ENCODE measurements around the gene FKBP2.

Gene FKBP2

DNA sequence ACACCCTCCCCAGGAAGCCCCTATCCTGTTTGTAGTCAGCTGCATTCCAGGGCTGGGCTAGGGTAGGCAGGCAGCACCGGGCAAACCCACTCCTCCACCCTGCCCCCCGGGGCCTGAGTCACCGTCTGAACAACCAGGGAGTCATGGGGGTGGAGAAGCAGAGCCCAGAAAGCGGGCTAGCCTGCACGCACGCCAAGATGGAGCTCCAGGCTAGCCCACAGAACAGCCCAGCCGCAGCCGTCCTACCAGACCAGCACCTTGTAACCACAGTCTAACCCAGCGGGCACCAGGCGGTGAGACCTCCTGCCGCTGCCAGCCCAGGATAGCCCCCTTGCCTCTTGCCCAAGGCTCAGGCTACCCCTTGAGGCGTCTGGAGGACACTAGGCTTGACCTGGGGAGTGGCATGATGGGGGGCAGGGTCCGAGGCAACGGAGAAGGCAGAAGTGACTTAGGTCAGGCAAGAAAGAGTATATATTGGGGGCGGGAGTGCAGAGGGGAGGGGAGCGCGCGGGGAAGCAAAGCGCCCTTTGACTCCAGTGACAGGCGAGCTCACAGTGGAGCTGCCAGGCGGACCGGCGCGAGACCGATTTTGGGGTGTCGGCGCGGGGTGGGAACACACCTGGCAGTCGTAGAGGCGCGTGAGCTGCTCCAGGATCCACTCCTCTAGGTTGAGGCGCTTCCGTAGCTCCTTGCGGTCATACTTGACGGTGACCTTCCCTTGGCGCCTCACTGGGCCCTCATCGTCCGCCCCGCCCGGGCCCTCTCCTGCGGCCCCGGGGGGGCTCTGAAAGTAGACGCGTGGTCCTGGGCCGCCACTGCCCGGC lies 5.1 kb downstream of the FKBP2 start (continued):
- no peak for TF ChIP-seq ZNF510 (tag by site-specific recombination; IDR thresholded peaks at IDR 0.05; ENCODE audit: insufficient replicate concordance)
- TF ChIP-seq KLF8 (tag by site-specific recombination; IDR thresholded peaks at IDR 0.05) = peak; percentile 83
- TF ChIP-seq ZNF341 (tag by site-specific recombination; IDR thresholded peaks at IDR 0.05; ENCODE audit: low read depth) = peak; percentile 80
- peak; percentile 33; the same call in 1 of the 2 replicates for TF ChIP-seq SP3 (tag by site-specific recombination; IDR thresholded peaks at IDR 0.05)
- TF ChIP-seq ZNF677 (tag by site-specific recombination; IDR thresholded peaks at IDR 0.05) = no peak
- TF ChIP-seq, protein P1, sequence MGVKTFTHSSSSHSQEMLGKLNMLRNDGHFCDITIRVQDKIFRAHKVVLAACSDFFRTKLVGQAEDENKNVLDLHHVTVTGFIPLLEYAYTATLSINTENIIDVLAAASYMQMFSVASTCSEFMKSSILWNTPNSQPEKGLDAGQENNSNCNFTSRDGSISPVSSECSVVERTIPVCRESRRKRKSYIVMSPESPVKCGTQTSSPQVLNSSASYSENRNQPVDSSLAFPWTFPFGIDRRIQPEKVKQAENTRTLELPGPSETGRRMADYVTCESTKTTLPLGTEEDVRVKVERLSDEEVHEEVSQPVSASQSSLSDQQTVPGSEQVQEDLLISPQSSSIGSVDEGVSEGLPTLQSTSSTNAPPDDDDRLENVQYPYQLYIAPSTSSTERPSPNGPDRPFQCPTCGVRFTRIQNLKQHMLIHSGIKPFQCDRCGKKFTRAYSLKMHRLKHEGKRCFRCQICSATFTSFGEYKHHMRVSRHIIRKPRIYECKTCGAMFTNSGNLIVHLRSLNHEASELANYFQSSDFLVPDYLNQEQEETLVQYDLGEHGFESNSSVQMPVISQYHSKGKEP (tag by site-specific recombination; IDR thresholded peaks at IDR 0.05) = no peak
- TF ChIP-seq ZNF514 (tag by site-specific recombination; IDR thresholded peaks at IDR 0.05) = no peak
- TF ChIP-seq ZNF311 (tag by site-specific recombination; IDR thresholded peaks at IDR 0.05; ENCODE audit: borderline replicate concordance) = no peak
- TF ChIP-seq EGR2 (tag by site-specific recombination; IDR thresholded peaks at IDR 0.05; ENCODE audit: low read depth) = peak; percentile 48; the same call in 1 of the 2 replicates
- TF ChIP-seq, protein P2, sequence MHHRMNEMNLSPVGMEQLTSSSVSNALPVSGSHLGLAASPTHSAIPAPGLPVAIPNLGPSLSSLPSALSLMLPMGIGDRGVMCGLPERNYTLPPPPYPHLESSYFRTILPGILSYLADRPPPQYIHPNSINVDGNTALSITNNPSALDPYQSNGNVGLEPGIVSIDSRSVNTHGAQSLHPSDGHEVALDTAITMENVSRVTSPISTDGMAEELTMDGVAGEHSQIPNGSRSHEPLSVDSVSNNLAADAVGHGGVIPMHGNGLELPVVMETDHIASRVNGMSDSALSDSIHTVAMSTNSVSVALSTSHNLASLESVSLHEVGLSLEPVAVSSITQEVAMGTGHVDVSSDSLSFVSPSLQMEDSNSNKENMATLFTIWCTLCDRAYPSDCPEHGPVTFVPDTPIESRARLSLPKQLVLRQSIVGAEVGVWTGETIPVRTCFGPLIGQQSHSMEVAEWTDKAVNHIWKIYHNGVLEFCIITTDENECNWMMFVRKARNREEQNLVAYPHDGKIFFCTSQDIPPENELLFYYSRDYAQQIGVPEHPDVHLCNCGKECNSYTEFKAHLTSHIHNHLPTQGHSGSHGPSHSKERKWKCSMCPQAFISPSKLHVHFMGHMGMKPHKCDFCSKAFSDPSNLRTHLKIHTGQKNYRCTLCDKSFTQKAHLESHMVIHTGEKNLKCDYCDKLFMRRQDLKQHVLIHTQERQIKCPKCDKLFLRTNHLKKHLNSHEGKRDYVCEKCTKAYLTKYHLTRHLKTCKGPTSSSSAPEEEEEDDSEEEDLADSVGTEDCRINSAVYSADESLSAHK (tag by site-specific recombination; IDR thresholded peaks at IDR 0.05) = no peak
- TF ChIP-seq, protein P3, sequence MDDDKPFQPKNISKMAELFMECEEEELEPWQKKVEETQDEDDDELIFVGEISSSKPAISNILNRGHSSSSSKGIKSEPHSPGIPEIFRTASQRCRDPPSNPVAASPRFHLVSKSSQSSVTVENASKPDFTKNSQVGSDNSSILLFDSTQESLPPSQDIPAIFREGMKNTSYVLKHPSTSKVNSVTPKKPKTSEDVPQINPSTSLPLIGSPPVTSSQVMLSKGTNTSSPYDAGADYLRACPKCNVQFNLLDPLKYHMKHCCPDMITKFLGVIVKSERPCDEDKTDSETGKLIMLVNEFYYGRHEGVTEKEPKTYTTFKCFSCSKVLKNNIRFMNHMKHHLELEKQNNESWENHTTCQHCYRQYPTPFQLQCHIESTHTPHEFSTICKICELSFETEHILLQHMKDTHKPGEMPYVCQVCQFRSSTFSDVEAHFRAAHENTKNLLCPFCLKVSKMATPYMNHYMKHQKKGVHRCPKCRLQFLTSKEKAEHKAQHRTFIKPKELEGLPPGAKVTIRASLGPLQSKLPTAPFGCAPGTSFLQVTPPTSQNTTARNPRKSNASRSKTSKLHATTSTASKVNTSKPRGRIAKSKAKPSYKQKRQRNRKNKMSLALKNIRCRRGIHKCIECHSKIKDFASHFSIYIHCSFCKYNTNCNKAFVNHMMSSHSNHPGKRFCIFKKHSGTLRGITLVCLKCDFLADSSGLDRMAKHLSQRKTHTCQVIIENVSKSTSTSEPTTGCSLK (tag by site-specific recombination; IDR thresholded peaks at IDR 0.05) = no peak
- TF ChIP-seq ZBTB17 (tag by site-specific recombination; IDR thresholded peaks at IDR 0.05) = peak; percentile 54
- peak; percentile 51 for TF ChIP-seq ZFHX2 (tag by site-specific recombination; conservative IDR thresholded peaks at IDR 0.05)
- TF ChIP-seq ZNF433 (tag by site-specific recombination; IDR thresholded peaks at IDR 0.05; ENCODE audit: low read depth) = no peak
- TF ChIP-seq BCL11A (tag by site-specific recombination; IDR thresholded peaks at IDR 0.05; ENCODE audit: low read depth) = peak; percentile 57; the same call in 1 of the 2 replicates
- TF ChIP-seq ZNF600 (tag by site-specific recombination; IDR thresholded peaks at IDR 0.05) = peak; percentile 73; the same call in 1 of the 2 replicates
- TF ChIP-seq, protein P4, sequence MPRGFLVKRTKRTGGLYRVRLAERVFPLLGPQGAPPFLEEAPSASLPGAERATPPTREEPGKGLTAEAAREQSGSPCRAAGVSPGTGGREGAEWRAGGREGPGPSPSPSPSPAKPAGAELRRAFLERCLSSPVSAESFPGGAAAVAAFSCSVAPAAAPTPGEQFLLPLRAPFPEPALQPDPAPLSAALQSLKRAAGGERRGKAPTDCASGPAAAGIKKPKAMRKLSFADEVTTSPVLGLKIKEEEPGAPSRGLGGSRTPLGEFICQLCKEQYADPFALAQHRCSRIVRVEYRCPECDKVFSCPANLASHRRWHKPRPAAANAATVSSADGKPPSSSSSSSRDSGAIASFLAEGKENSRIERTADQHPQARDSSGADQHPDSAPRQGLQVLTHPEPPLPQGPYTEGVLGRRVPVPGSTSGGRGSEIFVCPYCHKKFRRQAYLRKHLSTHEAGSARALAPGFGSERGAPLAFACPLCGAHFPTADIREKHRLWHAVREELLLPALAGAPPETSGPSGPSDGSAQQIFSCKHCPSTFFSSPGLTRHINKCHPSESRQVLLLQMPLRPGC (tag by site-specific recombination; IDR thresholded peaks at IDR 0.05) = peak; percentile 33; the same call in 1 of the 2 replicates
- 0 out of 2 replicates have a peak, but pooled peaks have one; percentile 36 for TF ChIP-seq ZSCAN30 (tag by site-specific recombination; IDR thresholded peaks at IDR 0.05)
- TF ChIP-seq, protein P5, sequence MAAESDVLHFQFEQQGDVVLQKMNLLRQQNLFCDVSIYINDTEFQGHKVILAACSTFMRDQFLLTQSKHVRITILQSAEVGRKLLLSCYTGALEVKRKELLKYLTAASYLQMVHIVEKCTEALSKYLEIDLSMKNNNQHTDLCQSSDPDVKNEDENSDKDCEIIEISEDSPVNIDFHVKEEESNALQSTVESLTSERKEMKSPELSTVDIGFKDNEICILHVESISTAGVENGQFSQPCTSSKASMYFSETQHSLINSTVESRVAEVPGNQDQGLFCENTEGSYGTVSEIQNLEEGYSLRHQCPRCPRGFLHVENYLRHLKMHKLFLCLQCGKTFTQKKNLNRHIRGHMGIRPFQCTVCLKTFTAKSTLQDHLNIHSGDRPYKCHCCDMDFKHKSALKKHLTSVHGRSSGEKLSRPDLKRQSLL (tag by site-specific recombination; IDR thresholded peaks at IDR 0.05) = no peak
- TF ChIP-seq, protein P6, sequence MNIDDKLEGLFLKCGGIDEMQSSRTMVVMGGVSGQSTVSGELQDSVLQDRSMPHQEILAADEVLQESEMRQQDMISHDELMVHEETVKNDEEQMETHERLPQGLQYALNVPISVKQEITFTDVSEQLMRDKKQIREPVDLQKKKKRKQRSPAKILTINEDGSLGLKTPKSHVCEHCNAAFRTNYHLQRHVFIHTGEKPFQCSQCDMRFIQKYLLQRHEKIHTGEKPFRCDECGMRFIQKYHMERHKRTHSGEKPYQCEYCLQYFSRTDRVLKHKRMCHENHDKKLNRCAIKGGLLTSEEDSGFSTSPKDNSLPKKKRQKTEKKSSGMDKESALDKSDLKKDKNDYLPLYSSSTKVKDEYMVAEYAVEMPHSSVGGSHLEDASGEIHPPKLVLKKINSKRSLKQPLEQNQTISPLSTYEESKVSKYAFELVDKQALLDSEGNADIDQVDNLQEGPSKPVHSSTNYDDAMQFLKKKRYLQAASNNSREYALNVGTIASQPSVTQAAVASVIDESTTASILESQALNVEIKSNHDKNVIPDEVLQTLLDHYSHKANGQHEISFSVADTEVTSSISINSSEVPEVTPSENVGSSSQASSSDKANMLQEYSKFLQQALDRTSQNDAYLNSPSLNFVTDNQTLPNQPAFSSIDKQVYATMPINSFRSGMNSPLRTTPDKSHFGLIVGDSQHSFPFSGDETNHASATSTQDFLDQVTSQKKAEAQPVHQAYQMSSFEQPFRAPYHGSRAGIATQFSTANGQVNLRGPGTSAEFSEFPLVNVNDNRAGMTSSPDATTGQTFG (tag by site-specific recombination; IDR thresholded peaks at IDR 0.05; ENCODE audit: borderline replicate concordance) = no peak
- no peak for TF ChIP-seq MZF1 (tag by site-specific recombination; IDR thresholded peaks at IDR 0.05; ENCODE audit: borderline replicate concordance)
- TF ChIP-seq ZNF473 (tag by site-specific recombination; IDR thresholded peaks at IDR 0.05) = no peak
- TF ChIP-seq, protein P7, sequence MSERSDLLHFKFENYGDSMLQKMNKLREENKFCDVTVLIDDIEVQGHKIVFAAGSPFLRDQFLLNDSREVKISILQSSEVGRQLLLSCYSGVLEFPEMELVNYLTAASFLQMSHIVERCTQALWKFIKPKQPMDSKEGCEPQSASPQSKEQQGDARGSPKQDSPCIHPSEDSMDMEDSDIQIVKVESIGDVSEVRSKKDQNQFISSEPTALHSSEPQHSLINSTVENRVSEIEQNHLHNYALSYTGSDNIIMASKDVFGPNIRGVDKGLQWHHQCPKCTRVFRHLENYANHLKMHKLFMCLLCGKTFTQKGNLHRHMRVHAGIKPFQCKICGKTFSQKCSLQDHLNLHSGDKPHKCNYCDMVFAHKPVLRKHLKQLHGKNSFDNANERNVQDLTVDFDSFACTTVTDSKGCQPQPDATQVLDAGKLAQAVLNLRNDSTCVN (tag by site-specific recombination; optimal IDR thresholded peaks at IDR 0.05) = peak; percentile 51
- no peak for TF ChIP-seq ZNF19 (tag by site-specific recombination; IDR thresholded peaks at IDR 0.05; ENCODE audit: low read depth)
- peak; percentile 82 for TF ChIP-seq ZNF394 (tag by site-specific recombination; IDR thresholded peaks at IDR 0.05; ENCODE audit: borderline replicate concordance)
